T follicular helper cell (primary cell): ENCODE data around the gene OR9A2.

Experiments used
- DNase-seq: peaks from one replicate; pipeline ENCODE4 v3.0.0-alpha.2; 2020; ENCODE audit warnings: low read depth
- total RNA-seq, 2 experiments: gene quantifications; one replicate each; lab custom pipeline; 2026; lab: John Stamatoyannopoulos, UW

The OR9A2 gene
- 0 reads per million in 2 experiments for total RNA-seq

GRCh38 chr7:143027032-143027431, at the start of gene OR9A2:
Gene OR9A2, minus strand, starts transcription at chr7:143027132. Its CDS starts 0 bp downstream, at chr7:143027132.
- no peak for DNase-seq

- no peak for DNase-seq
Measured at GRCh38 chr7:143074141-143074540, 47.2 kb upstream of the OR9A2 start.

- no peak for DNase-seq
Measured at GRCh38 chr7:143073556-143073955, 46.6 kb upstream of the OR9A2 start.

GRCh38 chr7:143069912-143070500, 43.1 kb upstream of the OR9A2 start:
- no peak for DNase-seq

- no peak for DNase-seq
Measured at GRCh38 chr7:143068446-143068845, 41.5 kb upstream of the OR9A2 start.

- DNase-seq = no peak
Measured at GRCh38 chr7:143063741-143064140, 36.8 kb upstream of the OR9A2 start.

- no peak for DNase-seq
Measured at GRCh38 chr7:143055754-143056153, 28.8 kb upstream of the OR9A2 start.

GRCh38 chr7:143054621-143055020, 27.7 kb upstream of the OR9A2 start:
- DNase-seq = no peak

- DNase-seq = no peak
Measured at GRCh38 chr7:143052041-143052440, 25.1 kb upstream of the OR9A2 start, which contains the start of gene OR6V1. Gene OR6V1, plus strand, starts transcription at chr7:143052341. Its CDS starts 0 bp downstream, at chr7:143052341.

GRCh38 chr7:143050931-143051330, 24.0 kb upstream of the OR9A2 start:
- no peak for DNase-seq

GRCh38 chr7:143049362-143049761, 22.4 kb upstream of the OR9A2 start:
- DNase-seq = no peak

- DNase-seq = no peak
Measured at GRCh38 chr7:143048827-143049226, 21.9 kb upstream of the OR9A2 start.

GRCh38 chr7:143047326-143047725, 20.4 kb upstream of the OR9A2 start:
- DNase-seq = no peak

- no peak for DNase-seq
Measured at GRCh38 chr7:143046426-143046851, 19.5 kb upstream of the OR9A2 start.

- DNase-seq = no peak
Measured at GRCh38 chr7:143043391-143043790, 16.5 kb upstream of the OR9A2 start.

- DNase-seq = no peak
Measured at GRCh38 chr7:143042790-143043271, 15.9 kb upstream of the OR9A2 start.

- DNase-seq = no peak
Measured at GRCh38 chr7:143042159-143042789, 15.3 kb upstream of the OR9A2 start.

GRCh38 chr7:143041346-143041745, 14.4 kb upstream of the OR9A2 start:
- no peak for DNase-seq

- DNase-seq = no peak
Measured at GRCh38 chr7:143040209-143040715, 13.3 kb upstream of the OR9A2 start.

GRCh38 chr7:143038635-143039034, 11.7 kb upstream of the OR9A2 start:
- no peak for DNase-seq

- DNase-seq = no peak
Measured at GRCh38 chr7:143027683-143028082, 751 bp upstream of the OR9A2 start.

- DNase-seq = no peak
Measured at GRCh38 chr7:143025371-143025770, 1.6 kb downstream of the OR9A2 start.

- DNase-seq = no peak
Measured at GRCh38 chr7:143023047-143023446, 3.9 kb downstream of the OR9A2 start.
